GM19324 (cell line): ENCODE data around the gene LRP8.

Experiments used
- ATAC-seq: cut with Tn5 transposase; IDR thresholded peaks from one replicate; pipeline ENCODE4 v1.9.1; 2021; ENCODE audit warnings: mild to moderate bottlenecking, moderate library complexity; ENCODE audit not compliant: unreplicated experiment, low FRiP score

The LRP8 gene

DNA sequence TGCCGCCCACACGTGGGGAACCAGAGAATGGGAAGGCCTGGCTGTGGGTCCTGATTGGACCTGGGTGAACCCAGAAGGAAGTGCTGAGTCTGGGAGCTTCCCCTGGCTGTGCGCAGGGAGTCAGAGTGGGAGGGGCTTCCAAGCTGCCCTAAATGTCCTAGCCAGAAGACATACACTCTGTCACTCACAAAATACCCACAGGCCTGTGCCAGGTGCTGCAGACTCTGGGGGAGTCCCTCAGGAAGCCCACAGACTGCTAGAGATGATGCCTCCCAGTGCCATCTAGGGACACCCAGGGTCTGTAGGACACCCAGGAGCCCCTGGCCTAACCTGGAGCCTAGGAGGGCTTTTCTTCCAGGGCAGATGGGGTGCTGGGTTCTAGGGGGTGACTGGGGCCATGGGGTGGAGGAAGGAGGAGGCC lies 33.7 kb upstream of the LRP8 start:
- ATAC-seq = no peak

DNA sequence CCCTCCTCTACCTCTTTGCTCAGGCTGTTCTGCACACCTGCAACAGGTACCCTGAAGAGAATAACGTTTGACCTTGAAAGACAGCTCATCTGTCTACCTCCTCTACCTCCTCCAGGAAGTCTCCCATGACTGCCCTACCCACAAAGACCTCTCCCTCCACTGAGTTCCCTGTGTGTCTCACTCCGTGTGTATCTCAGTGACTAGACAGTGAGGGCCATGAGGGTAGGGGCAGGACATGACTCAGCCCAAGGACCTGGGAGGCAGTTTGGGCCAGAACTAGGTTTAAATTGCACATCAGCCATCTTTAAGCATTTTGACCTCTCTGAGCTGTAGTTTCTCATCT lies 32.0 kb upstream of the LRP8 start:
- ATAC-seq = no peak

DNA sequence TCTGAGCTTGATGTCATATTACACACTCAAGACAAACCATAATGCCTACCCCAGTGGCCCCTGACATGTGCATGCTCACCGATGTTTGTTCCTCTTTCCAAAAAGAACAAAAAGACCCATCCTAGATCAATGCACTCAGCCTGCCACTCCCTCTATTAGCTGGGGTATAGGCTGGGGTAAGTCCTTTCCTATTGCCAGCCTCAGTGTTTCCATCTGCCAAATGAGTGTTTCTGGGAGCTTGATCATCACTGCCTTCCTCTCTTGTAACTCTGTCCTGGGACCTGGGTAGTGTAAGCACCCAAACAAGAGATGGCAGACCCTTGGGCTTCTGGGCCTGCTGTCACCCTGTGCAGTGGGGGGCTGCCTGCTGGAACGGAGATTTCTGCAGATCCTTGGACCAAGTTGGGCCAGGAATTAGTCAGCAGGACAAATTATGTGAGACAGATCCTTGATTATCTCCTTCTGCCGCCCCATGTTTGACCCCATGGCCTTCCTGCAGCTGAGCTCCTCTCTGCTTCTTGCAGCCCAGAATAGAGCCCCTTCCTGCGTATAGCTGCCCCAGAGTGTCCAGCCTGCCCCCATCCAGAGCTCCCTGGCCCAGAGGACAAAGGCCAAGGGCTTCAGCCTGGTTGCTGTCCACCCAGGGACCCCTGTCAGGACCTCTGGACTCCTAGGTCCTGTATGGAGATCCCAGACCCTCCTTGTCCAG lies 31.5 kb upstream of the LRP8 start:
- ATAC-seq = no peak

DNA sequence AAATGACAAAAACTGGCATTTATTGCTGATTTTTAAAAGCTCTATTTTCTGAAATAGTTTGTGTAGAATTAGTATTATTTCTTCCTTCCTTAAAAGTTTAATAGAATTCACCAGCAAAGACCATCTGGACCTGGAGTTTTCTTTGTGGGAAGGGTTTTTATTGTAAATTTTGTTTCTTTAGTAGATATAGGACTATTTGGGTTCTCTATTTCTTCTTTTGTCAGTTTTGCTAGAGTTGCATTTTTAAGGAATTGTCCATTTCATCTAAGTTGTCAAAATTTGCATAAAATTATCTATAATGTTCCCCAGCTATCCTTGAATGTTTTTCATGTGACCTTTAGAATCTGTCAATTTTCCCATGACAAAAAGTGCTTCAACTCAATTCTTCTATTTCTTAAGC lies 28.8 kb upstream of the LRP8 start:
- no peak for ATAC-seq

DNA sequence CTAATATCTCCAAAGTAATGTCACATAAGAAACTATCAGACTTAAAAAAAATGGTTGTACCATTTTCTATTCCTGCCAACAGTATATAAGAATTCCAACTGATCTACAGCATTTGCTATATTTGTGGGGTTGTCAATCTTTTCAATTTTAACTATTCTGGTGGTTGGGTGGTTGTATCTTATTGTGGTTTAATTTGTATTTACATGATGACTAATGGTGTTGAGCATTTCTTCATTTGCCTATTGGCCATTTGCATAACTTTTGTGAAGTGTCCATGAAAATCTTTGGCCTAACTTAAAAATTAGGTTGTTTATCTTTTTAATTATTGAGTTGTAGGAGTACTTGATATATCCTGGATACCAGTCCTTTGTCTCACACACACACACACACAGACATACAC lies 26.2 kb upstream of the LRP8 start:
- no peak for ATAC-seq

DNA sequence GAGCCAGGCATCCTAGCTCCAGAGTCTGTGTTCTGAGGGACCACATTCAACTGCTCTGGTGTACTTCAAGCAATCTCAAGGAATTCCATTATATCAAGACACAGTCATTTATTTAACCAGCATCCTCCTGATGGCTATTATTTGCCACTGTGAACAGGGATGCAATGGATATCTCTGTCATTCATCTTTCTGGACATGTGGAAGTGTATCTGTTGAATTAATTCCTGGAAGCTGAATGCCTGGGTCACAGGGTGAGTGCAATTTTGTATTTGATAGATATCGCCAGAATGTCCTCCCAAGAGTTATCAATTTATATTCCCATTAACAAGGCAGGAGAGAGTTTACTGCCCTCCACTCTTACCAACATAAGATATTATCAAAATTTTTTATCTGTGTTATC lies 24.7 kb upstream of the LRP8 start:
- ATAC-seq = no peak

DNA sequence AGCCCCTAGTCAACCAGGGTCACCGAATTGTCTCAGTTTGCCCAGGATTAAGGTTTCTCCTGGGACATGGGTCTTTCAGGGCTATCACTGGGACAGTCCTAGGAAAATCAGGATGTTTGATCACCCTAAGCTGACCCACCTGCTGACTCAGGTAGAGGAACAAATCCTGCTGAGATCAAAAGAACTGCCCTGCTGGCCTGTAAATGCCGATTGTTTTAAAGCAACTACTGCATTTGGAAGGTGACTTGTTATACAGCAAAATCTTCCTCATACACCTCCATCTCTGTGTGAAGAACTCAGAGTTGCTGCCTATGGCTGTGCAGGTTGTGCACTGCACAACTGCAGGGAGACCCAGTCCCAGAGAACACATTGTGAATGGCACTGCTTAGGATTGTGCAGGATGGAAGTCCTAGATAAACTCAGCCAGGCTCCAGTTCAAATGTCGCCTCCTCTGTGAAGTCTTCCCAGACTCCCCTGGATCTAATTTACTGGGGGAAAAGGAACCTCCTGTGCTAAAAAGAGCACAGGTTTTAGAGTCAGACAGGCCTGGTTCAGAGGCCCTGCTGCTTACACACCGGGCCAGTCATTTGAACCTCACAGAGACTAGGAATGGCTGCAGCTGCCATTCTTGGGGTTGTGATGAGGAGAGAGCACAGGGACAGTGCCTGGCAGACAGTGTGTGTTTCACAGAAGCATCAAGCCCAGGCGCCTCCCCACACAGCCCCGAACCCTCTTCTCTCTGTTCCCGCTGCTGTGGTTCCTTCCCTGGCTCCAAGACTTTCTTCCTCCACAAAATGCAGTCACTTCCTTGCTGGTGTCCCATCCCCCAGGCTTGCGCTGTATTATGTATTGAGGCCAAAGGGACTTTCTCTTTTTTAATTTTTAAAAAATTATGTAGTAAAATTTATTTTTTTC lies 23.2 kb upstream of the LRP8 start:
- ATAC-seq = no peak

DNA sequence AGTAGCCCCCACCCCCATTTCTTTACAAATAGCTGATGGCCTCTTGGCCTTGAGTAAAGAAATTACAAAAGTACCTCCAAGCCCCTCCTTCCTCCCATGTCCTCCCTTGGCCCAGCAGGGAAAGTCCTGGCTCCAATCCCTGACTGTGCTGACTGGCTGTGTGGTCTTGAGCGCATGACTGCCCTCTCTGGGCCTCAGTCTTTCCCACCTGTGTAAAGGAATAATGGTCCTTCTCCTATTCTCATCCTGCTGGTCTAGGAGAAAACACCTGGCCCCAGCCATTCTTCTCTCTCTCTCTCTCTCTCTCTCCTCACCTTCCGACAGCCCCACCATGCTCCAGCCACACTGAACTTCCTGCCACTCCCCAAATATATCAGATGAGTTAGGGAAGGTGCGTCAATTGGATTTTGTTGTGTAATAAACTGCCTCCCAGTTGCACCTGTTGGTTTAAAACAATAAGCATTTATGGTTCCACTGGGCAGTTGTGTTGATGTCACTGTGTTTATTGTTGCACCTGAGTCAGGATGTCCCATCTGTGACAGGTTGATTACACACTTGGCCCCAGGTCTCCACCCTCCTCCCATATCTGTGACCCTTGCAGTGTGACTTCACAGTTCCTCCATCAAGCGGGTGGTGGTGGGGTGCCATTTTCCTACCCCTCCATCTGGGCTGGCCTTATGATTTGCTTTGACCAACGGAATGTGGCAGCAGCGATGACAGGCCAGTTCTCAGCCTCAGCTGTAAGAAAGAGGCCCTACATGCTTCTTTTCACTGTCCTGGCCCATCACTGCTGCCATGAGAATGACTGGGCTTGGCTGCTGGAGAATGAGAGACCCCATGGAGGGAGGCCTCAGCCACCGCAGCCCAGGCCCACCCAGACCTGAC lies 22.3 kb upstream of the LRP8 start:
- no peak for ATAC-seq

DNA sequence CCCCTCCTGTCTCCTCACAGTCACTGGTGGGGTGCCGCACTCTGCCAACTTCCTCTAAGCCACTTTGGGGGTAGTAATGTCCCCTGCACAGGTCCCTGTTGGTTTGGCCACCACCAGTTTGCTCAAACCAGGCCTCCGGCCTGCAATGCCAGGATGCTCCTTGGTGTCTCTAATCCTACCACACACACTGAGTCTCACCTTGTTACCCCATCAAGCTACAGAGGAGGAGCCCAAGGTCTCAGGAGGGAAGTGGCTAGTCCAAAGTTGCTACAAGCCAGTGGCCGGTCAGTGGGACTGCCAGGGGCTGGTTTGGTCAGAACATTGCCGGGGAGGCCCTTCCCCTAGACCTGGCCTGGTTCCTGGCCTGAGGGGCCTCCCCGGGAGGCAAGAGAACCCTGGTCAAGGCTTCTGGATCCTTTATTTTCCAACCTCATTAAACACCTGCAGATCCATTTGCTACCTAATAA lies 21.5 kb upstream of the LRP8 start:
- ATAC-seq = no peak

DNA sequence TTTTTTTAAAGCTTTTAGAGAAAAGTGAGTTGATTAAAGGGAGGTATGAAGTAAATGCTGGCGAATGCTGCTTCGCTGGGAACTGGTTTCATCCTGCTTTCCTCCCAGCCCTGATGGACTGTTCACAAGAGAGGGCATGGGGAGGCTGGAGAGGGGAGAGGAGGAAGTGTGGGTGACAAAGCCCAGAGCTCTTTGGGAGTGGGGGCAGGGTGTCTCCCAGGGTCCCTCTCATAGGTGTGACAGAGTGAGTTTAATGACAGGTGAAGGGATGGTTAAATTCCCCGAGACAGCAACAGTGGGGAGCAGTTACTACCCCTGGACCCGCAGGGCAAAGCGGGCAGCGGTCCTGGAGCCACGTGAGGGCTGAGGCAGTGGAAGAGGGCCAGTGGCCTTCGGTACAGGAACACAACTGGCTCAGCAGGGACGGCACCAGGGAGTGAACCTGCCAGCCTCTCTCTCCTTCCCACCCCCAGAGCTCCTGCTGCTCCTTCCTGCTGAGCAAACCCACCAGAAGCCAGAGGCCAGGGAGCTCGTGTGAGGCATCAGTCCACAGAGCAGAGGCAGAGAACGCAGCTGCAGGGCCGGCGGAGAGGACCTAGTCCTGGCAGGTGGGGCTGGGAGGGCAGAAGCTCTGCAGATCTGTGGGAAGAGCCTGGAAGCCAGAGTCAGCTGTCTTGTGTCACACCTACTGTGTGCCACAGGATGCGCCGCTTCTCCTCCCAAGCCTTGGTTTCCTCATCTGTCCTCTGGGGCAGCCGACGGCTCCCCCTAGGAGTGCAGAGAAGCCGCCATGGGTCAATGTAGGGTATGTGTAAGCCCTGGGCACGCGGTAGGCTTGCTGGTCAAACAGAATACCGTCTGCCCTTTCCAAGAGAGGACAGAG lies 20.9 kb upstream of the LRP8 start:
- no peak for ATAC-seq

DNA sequence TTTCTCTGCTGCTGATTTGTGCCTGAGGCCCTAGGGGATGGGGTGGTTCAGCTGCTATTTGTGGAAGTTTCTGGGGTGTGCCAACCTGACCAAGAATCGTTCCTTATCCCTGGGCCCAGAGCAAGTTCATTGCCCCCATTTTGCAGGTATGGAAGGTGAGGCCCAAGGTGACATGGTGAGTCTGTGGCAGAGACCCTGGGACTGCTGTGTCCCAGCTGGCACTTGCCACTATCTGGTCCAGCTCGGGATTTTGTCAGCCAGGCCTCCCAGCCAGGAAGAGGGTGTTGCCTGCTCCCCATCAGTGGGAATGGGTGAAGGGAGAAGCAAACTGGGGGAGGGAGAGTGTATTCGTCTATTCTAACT lies 18.9 kb upstream of the LRP8 start:
- no peak for ATAC-seq

DNA sequence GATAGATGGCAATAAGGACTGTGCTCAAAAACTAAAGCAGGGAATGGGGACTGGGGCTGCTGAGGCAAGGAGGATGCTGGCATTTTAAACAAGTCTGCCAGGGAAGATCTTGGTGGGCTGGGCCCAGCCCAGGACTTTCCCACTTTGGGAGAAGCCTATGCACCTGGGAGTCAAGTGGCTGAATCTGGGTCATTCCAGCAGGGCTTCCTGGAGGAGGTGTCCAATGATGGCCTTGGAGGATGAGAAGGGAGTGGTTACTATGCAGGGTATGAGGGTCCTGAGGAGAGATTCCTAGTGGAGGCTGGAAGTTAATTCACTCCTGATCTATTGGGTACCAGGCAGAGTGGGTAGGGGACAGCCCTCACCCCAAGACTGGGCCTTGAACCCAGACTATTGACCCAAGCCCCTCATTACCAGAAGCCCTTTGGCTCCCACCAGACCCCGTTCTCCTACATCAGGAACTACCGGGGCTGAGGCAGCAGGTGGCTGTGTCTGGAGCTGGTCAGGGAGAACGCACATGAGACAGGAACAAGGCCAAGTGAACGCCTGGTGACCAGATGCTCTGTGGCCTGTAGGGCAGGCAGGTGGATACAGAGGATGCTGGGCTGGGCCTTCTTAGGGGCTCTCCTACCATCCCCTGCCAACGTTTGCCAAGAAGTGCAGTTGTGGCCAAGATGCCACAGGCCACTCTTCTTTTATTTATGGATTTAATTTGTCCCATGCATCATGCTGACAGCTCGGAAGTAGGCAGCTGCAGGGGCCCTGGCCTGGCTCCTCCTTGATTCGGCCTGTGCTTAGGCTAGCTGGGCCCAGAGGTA lies 18.3 kb upstream of the LRP8 start:
- ATAC-seq = no peak

DNA sequence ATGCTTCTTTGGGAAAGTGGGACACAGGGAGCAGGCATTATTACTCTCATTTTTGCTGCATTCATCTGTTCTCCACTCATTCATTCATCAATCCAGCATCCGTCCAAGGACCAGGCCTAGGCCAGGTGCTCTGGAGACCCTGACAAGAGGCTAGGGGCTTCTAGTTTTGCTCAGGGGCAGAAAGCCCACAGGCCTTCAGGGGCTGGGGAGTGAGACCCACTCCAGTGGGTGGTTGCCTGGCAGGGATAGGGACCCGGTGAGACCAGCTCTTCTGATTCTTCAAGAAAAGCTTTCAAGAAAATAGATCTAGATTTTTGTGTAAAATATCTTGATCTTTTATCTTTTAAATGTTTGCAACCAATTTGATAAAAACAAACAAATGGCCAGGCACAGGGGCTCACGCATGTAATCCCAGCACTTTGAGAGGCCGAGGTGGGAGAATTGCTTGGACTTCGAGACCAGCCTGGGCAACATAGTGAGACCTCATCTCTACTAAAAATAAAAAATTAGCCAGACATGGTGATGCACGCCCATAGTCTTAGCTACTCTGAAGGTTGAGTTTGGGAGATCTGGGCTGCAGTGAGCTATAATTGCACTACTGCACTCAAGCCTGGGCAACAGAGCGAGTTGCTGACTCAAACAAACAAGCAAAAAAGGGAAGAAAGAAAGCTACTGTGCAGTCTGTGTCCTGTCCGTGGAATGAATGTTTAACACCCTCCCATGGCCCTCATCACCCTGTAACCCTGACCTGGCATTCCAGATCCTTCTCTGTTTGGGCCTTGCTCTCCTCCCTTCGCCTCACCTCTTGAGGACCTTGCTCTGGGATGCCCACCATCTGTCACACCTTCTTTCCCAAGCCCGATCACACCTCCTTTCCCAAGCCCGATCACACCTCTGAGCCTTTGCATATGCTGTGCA lies 17.3 kb upstream of the LRP8 start:
- peak; percentile 44 for ATAC-seq

DNA sequence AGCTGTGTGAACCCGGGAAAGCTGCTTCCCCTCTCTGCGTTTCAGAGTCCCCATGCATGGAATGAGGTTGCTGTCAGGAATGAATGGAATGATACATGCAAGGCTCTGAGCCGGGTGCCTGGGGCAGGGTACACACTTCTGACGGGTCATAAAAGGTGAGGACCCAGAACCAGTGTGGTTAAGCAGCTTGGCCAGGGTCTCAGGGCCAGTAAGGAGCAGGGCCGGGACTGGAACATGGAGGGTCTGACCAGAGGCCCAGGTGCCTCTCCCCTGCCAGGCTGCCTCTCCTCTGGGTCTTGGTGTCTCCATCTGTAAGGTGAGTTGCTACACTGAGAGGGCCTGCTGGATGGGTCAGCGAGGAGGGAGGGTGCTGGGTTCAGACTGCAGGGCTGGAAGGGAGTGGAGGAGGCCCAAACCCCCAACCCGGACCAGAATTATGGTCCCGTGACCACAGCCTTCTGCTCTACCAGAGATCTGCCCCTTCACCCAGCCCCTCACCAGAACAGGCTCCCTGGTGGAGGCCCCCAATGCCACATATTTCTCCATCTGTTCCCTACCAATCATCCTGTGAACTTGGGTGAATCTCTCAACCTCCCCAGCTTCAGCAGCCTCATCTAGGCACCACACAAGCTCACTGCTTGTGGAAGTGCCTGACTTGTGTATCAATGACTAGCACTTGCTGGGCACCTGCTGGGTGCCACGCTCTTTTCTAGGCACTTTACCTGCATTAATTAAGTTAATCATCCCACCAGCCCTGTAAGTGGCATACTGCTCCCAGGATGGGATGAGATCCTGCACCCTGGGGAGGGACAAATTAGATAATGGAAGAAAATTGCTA lies 16.2 kb upstream of the LRP8 start:
- no peak for ATAC-seq

DNA sequence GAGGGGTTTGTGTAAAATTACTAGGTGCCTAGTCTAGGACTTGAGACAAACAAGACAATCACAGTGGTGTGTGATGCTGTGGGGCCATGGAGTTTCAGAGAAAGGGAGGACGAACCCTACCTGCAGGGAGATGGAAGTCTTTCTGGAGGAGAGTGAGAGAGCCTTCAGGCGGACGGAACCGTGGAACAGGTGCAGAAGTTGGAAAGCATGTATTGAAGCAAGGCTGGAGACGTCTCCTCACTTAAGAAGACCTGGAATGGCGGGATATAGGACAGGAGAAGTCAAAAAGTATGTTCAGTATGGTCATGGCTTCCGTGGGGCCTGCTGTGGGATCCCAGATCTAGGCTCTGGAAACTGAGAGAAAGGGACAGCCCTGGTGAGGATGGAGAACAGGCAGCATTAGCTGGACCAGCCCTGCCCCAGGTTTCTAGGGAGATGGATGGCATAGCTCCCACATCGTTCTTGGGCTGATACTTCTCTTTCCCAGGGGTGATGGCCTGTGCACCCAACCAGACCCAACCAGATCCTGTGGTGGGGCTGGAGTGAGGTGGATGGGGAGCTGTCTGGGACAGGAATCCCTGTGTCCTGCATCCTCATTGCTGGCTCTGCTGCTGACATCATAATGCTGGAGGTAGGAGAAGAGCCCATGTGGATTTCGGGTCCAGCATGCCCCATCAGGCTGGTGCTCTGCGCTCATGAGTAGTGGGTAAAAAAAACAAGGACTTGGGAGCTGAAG lies 15.0 kb upstream of the LRP8 start:
- ATAC-seq = no peak

DNA sequence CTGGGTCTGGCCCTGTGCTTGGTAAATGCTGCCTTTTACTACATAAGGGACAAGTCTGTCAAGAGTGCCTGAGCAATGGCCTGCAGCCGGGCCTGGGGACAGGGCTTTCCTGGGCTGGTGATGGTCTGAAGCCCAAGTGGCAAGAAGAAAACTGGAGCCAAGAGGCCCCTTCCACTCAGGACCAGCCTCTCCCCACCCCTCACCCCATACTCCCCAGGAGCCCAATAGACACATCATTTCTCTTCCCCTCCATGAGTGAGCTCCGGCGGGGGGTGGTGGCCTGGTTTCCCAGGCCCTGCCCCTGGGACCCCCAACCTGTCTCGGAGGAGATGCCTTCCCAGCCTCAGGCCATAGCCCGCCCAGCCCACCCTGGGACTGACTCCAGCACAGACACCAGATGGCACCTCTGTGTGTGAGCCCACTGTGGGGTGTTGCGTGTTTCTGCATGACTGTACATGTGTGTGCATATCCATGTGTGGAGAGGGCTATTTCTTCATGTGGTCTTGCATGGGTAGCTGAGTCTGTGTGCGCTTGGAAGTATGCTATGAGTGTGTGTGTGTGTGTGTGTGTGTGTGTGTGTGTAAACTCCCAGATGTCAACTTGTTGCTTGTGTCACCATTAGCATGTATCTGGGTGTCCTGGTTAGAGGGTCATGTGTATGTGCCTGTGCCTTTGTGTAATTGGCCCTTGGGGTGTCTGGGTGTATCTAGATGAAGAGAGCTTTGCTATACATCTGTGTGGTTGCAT lies 14.3 kb upstream of the LRP8 start:
- ATAC-seq = no peak
